Mucosa of descending colon (tissue), 3 donors: ENCODE data around the gene MYH1. TPM values are rescaled to one million over a fixed set of nuclear protein-coding genes. Genes with fewer than 3 reads are reported as not detected.

ENCODE experiments used
- ATAC-seq: fragments of 200-7000 bp; cut with Tn5 transposase; one replicate; pipeline ENCODE4 v1.9.1; 2020; ENCODE audit warnings: mild to moderate bottlenecking, moderate library complexity
- DNase-seq, 3 donors: peaks; one replicate each; pipeline ENCODE4 v3.0.0-alpha.2; 2020
- H3K36me3 ChIP-seq: fragments of 200-600 bp; one replicate; pipeline ENCODE4 v1.8.0; 2021; ENCODE audit warnings: low read depth, mild to moderate bottlenecking
- H3K4me1 ChIP-seq: fragments of 200-600 bp; one replicate; pipeline ENCODE4 v1.8.0; 2021; ENCODE audit warnings: low read depth, mild to moderate bottlenecking
- H3K4me3 ChIP-seq: fragments of 200-600 bp; one replicate; pipeline ENCODE4 v1.8.0; 2021; ENCODE audit warnings: mild to moderate bottlenecking
- H3K9me3 ChIP-seq: fragments of 200-600 bp; one replicate; pipeline ENCODE4 v1.8.0; 2021; ENCODE audit warnings: mild to moderate bottlenecking
- CTCF ChIP-seq: fragments of 200-600 bp; IDR thresholded peaks from one replicate; pipeline ENCODE4 v1.8.0; 2022; ENCODE audit warnings: antibody characterized with exemption, mild to moderate bottlenecking
- intact Hi-C, 2 donors: fragments of 100-400 bp; cut with DNase I in 1 of 2; cut with micrococcal nuclease in 1 of 2; formaldehyde crosslinking; loops; one replicate each; pipeline versions ENCODE4 v1.11.0 to v1.11.1; 2022; cut with DNase I, micrococcal nuclease
- total RNA-seq, 3 donors: library from RNA; stranded (reverse); fragmentation: NEBNext Ultra II Directional in 2 of 3; extraction: Animal tissue kit (Norgen Biotek cat#: 25700) in 2 of 3; gene quantifications; one replicate each; pipeline versions ENCODE4 v1.2.1 to v1.2.4, GENCODE V29; 2021 to 2023
- donor health status: DM: no; HTN: no; CAD: no; lungs with moderate emphysema.
- donor health status: DM: no; HTN: no; CAD: no.
- donor health status: DM: no; HTN: yes; CAD: no.

The MYH1 gene
- total RNA-seq, 3 donors from 2014 or later, result 0.06 to 0.10 TPM; not detected in 1

GRCh38 chr17:10527419-10527818 is 9.1 kb upstream of the MYH1 start:
- ATAC-seq (no peak), DNase-seq (no peak)
- Histone ChIP-seq H3K4me3 (no peak overlapping the region), H3K36me3 (no peaks in the 10 kb centered on the region), H3K9me3 (no peaks in the 10 kb centered on the region), H3K4me1 (no peaks in the 10 kb centered on the region)
- TF ChIP-seq CTCF, result no peak
- intact Hi-C loops, result no loop called here

GRCh38 chr17:10526517-10526916 is 8.2 kb upstream of the MYH1 start:
- no peaks in the 10 kb centered on the region for H3K4me1 ChIP-seq
- H3K4me3 ChIP-seq, result no peak overlapping the region
- H3K36me3 ChIP-seq, result no peaks in the 10 kb centered on the region
- ATAC-seq (no peak), DNase-seq (no peak)
- TF ChIP-seq CTCF, result no peak
- no peaks in the 10 kb centered on the region for H3K9me3 ChIP-seq
- intact Hi-C loops, result no loop called here

- H3K4me3 ChIP-seq, result no peak overlapping the region
- ATAC-seq (no peak), DNase-seq (no peak)
- no peaks in the 10 kb centered on the region for H3K36me3 ChIP-seq
- intact Hi-C loops, result no loop called here
- no peak for TF ChIP-seq CTCF
- H3K9me3 ChIP-seq, result no peaks in the 10 kb centered on the region
- no peaks in the 10 kb centered on the region for H3K4me1 ChIP-seq
These were observed 4.7 kb upstream of the MYH1 start for GRCh38 chr17:10523064-10523463.

GRCh38 chr17:10521949-10522348 is 3.6 kb upstream of the MYH1 start:
- H3K4me1 ChIP-seq, result no peaks in the 10 kb centered on the region
- no peak for DNase-seq
- intact Hi-C loops, result no loop called here
- H3K9me3 ChIP-seq, result no peaks in the 10 kb centered on the region
- ATAC-seq, result no peak
- H3K36me3 ChIP-seq, result no peaks in the 10 kb centered on the region
- no peak overlapping the region for H3K4me3 ChIP-seq
- TF ChIP-seq CTCF, result no peak

- no peak for ATAC-seq
- H3K4me3 ChIP-seq, result no peak overlapping the region
- DNase-seq, result no peak
- no peaks in the 10 kb centered on the region for H3K4me1 ChIP-seq
- no peak for TF ChIP-seq CTCF
- H3K9me3 ChIP-seq, result no peaks in the 10 kb centered on the region
- no peaks in the 10 kb centered on the region for H3K36me3 ChIP-seq
- intact Hi-C loops, result no loop called here
These were observed 1.7 kb downstream of the MYH1 start for GRCh38 chr17:10516638-10517037.

GRCh38 chr17:10516065-10516464 is 2.3 kb downstream of the MYH1 start:
- intact Hi-C loops, result no loop called here
- H3K4me3 ChIP-seq, result no peak overlapping the region
- no peak for TF ChIP-seq CTCF
- DNase-seq, result no peak
- H3K9me3 ChIP-seq, result no peaks in the 10 kb centered on the region
- H3K36me3 ChIP-seq, result no peaks in the 10 kb centered on the region
- H3K4me1 ChIP-seq, result no peaks in the 10 kb centered on the region
- no peak for ATAC-seq
